LNCaP clone FGC (cell line): ENCODE data around the gene STUB1.
A peak's percentile ranks its signal among the peaks of the same experiment; 100 is the strongest.

Source experiments
- DNase-seq: peaks from one replicate; pipeline ENCODE4 v3.0.0-alpha.2; 2011; ENCODE audit warnings: low read depth
- H3K4me3 ChIP-seq: 2 replicates; pipeline ENCODE4 v1.5.1; 2011; ENCODE audit warnings: mild to moderate bottlenecking, low read depth, low read length, control low read depth
- TF ChIP-seq, protein P1 (sequence below): IDR thresholded peaks from 2 replicates; pipeline ENCODE4 v1.5.1; 2012; ENCODE audit warnings: mild to moderate bottlenecking; ENCODE audit not compliant: control insufficient read depth, insufficient read depth; ENCODE audit errors: extremely low read depth

STUB1 gene

GRCh38 chr16:646679-647172, 33.5 kb upstream of the STUB1 start:
- no peak for DNase-seq
- TF ChIP-seq, protein P1, sequence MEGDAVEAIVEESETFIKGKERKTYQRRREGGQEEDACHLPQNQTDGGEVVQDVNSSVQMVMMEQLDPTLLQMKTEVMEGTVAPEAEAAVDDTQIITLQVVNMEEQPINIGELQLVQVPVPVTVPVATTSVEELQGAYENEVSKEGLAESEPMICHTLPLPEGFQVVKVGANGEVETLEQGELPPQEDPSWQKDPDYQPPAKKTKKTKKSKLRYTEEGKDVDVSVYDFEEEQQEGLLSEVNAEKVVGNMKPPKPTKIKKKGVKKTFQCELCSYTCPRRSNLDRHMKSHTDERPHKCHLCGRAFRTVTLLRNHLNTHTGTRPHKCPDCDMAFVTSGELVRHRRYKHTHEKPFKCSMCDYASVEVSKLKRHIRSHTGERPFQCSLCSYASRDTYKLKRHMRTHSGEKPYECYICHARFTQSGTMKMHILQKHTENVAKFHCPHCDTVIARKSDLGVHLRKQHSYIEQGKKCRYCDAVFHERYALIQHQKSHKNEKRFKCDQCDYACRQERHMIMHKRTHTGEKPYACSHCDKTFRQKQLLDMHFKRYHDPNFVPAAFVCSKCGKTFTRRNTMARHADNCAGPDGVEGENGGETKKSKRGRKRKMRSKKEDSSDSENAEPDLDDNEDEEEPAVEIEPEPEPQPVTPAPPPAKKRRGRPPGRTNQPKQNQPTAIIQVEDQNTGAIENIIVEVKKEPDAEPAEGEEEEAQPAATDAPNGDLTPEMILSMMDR: no peak
- no peak overlapping the region for H3K4me3 ChIP-seq

DNA sequence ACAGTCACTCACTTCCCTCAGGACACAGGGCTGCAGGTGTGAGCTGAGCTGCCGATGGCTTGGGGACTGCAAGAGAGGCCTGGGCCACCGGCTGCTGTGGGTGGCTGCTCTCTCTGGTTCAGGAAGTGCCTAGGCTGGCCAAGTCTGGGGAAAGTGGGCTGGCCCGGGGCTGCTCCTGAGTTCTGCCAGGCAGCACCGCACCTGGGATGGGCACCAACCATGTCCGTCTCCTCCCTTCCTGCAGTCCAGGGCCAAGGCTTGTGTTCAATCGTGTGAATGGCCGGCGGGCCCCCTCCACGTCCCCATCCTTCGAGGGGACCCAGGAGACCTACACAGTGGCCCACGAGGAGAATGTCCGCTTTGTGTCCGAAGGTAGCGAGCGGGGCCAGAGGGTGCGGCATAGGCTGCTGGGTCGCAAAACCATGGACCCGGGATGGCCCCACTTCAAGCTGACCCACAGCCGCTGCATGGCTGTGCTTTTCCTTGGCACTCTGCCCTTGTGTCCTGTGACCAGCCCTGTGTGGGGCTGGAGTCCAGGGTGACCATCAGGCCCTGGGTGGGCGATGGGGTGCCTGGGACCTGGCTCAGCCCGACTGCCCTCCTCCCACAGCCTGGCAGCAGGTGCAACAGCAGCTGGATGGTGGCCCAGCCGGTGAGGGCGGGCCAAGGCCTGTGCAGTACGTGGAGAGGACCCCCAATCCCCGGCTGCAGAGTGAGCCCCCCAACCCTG, 32.9 kb upstream of the STUB1 start:
- peak overlapping the region; percentile 75 for H3K4me3 ChIP-seq
- no peak for DNase-seq
- TF ChIP-seq, protein P1: no peak

- TF ChIP-seq, protein P1: peak; percentile 82
- H3K4me3 ChIP-seq: peak overlapping the region; percentile 75
- DNase-seq: peak; percentile 56
Measured at GRCh38 chr16:648071-648780, 32.0 kb upstream of the STUB1 start.

- DNase-seq: peak; percentile 86
- TF ChIP-seq, protein P1: no peak
- peak within 1 kb of the TSS; percentile 75 for H3K4me3 ChIP-seq
Measured at GRCh38 chr16:648781-649589, 31.2 kb upstream of the STUB1 start, which contains the start of gene WDR90. TSS of gene WDR90 (plus strand) at chr16:649365. CDS start at chr16:649417, 52 bp downstream.

- no peak for DNase-seq
- peak overlapping the region; percentile 75 for H3K4me3 ChIP-seq
- TF ChIP-seq, protein P1: no peak
Measured at GRCh38 chr16:649631-650030, 30.6 kb upstream of the STUB1 start.

- no peak for DNase-seq
- TF ChIP-seq, protein P1: no peak
- H3K4me3 ChIP-seq: no peak overlapping the region
Measured at GRCh38 chr16:651844-652243, 28.4 kb upstream of the STUB1 start.
